GM18502 (cell line): ENCODE results near the gene GALNT7.

ENCODE experiments used
- ATAC-seq: cut with Tn5 transposase; IDR thresholded peaks from one replicate; pipeline ENCODE4 v1.9.1; 2021; ENCODE audit warnings: mild to moderate bottlenecking; ENCODE audit not compliant: unreplicated experiment, poor library complexity

GALNT7 gene

GRCh38 chr4:173227756-173228155, 59.1 kb downstream of the GALNT7 start:
- ATAC-seq = no peak

- no peak for ATAC-seq
Measured at GRCh38 chr4:173230062-173230461, 61.5 kb downstream of the GALNT7 start.

DNA sequence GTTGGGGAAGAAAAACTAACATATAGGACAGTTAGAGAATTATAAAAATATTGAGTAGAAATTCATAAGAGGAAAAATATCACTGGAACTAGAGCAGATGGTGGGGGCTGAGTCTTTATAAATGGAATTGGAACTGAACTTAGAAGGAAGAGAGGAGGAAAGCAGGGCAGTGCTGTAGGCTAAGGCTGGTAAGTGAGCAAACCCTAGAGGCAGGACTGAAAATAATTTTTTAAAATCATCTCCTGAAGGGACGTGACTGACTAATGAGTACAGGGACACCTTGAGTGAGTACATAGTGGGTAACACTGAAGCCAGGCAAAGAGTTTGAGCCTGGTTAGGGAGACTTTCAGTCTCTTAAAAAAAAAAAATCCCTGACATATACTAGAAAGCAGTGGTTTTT, 63.3 kb downstream of the GALNT7 start:
- ATAC-seq = peak; percentile 57

DNA sequence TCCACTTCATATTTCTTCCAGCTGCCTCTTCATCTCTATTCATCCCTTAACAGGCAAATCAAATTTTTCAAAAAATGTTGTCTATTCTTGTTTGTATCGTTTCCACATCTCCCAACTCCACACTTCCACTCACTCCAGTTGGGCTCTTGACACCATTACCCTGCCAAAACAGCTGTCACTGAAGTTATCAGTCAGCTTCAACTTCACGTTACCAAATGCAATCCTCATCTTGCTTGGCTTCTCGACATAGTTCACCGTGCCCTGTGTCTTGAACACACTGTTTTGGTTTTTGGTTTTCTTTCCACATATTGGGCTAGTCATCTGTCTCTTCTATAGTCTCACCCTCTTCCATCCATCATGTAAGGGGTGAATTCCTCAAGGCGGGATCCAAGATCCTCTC, 65.2 kb downstream of the GALNT7 start:
- ATAC-seq = no peak

- ATAC-seq = no peak
Measured at GRCh38 chr4:173235050-173235449, 66.4 kb downstream of the GALNT7 start.

DNA sequence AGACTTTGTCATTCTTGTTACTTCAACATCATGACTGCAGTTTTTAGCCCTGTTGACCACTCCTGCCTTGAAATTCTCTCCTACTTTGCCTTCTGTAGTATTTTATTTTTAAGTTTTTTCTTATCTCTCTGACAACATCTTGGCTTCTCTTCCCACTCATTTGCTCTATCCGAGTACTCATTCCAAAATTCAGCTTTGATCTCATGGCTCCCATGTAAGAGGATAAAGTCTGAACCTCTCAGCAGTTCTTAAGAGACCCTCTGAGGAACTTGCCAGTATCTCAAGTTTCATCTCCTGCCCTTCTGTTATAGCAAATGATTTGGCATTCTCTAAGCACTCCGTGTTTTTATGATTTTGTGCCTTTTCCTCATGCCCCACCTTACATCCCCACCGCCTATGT, 67.7 kb downstream of the GALNT7 start:
- ATAC-seq = no peak

- no peak for ATAC-seq
Measured at GRCh38 chr4:173237152-173237551, 68.5 kb downstream of the GALNT7 start.

DNA sequence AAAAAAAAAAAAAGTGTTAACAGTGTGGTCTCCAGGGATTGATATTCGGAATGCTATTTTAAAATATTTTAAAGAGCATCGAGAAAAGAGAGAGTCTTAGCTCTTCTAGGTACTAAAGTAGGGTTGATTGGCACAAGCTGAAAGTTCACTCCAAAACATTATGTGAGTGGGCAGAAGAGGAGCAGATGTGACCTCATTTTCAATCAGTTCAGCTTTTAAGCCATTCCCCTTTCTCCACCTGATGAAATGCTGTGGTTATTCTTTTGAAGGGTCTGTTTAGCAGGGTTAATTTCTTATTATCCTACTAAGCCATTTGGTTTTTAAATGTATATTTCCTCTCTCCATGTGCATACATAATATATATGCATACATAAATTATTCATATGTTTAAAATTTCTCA, 69.2 kb downstream of the GALNT7 start:
- no peak for ATAC-seq

DNA sequence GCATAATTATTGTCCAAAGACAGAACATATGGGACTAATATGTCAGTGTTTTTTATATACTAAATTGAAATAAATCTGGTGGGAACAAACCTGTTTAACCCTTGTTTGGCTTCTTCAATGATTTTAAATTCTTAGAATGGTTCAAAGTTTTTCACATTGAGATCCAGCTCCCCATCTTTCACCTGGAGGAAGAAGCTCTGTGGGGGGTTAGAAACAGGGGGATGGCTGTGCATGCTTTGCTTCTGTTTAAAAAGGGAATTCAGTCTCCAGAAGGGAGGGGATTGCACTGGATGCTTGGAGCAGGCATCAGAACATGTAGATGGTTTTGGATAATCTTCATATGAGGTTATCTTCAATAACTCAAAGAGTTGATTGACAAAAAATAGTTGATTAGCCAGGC, 72.1 kb downstream of the GALNT7 start:
- ATAC-seq = no peak

DNA sequence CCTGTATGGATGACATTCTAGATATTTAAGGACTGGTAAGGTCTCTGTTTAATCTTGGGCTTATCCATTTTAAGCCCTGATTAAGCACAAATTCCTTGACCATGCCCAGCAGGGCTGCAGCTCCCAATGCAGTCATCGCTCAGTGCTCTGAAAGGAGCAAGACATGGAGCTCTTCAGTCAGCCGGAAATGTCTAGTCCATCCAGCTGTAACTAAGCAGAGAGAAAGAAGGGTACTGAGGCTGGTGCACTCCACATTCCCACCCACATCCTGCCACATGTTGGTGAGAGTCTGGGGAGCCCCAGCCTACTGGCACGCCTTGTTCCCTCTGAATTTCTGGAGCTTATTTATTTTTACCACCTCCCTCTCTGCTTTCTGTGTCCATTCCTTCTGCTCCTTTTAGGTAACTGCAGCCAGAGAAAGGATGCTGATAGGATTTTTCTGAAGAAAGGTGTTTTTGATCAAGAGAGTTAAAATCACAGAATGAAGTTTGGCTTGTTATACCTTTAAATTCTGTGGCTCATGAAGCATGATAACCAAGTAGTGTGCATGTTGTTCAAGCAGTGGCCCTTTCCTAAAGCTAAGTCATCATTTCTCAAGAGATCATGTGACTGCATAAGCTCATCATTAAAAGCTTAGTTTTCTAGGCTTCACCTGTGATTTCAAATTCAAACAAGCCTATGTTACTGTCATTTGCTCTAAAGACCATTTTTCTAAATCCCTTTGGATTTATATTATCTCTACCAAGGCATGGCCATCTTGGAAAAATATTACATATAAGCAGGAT, 74.0 kb downstream of the GALNT7 start:
- no peak for ATAC-seq

GRCh38 chr4:173243321-173243720, 74.7 kb downstream of the GALNT7 start:
- ATAC-seq = no peak

DNA sequence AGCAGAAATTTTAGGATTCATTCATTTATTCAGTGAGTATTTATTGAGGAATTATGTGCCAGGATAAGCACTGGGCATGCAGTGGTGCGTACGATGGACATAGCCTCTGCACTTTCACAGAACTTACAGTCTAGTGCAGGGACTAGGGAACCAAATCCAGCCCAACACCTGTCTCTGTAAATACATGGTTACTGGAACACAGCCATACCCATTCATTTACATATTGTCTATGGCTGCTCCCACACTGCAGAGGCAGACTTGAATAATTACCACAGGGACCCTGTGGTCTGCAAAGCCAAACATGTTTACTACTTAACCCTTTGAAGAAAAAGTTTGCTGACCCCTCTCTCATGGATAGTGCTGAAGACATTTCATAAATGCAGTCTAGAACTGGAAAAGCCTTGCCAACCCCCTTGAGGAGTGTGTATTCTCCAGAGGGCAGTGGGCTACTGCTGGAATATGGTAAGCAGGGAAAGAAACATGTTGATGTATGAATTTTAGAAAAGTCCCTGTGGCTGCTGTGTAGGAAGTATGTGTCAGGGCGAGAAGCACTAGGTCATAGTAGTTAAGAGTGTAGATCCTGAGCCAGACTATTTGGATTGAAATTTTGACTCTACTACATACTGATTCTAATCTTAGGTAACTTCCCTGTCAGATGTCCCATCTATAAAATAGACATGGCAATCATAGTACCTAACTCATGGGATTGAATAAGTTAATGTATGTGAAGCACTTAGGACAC, 75.5 kb downstream of the GALNT7 start:
- ATAC-seq = peak; percentile 82

GRCh38 chr4:173245952-173246351, 77.3 kb downstream of the GALNT7 start:
- no peak for ATAC-seq

DNA sequence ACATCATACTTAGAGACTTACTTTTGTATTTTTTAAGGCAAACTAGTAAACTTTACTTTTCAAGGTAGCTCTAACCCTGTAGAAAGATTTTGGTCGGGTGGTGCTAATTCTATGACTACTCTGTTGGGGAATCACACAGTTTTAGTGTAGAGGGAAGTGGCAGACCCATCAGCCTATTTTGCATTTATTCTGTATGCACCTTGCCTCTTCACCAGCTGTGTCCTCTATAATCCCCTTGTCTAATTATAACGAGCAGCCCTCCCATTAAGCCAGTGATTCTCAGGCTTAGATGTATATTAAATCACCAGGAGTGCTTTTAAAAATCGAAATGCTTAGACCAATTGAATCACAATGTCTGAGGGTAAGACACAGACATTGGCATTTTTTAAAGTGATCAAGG, 78.1 kb downstream of the GALNT7 start:
- peak; percentile 61 for ATAC-seq

DNA sequence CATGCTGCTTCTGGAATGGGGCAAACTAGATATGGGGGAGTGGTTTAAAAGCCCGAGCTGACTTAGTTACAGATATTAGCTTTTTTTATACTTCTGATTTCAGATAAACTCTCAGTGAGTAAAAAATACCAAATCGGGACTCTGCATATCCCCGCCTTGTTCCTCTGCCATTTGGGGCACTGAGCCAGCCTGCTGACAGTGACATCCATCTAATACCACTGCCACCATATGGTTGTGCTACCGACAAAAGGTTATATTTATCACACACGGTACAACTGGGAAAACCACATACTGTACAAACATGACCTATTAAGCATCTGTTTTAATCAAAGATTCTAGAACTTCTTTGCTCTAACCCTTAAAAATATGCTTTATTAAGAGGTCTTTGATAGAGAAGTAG, 78.7 kb downstream of the GALNT7 start:
- no peak for ATAC-seq

GRCh38 chr4:173248690-173249089, 80.1 kb downstream of the GALNT7 start:
- ATAC-seq = no peak

GRCh38 chr4:173252024-173252935, 83.7 kb downstream of the GALNT7 start:
- peak; percentile 97 for ATAC-seq

DNA sequence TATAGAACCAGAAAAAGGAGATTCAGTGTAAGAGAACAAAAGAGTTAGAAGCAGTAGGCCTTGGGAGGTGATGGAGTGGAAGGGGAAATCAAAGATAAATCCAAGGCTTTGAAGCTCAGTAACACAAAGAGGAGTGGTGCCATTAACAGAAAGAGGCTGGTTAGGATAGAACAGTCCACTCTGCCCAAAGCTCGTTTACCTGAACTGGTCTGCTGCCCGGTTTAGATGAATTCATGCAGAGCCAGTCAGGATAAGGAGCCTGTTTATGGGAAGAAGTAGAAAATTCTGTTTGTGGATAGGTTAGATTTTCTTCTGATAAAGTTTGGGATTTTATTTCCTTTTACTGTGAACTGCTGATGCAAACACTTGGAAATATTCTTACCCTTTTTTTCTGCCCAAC, 85.0 kb downstream of the GALNT7 start:
- ATAC-seq = no peak

DNA sequence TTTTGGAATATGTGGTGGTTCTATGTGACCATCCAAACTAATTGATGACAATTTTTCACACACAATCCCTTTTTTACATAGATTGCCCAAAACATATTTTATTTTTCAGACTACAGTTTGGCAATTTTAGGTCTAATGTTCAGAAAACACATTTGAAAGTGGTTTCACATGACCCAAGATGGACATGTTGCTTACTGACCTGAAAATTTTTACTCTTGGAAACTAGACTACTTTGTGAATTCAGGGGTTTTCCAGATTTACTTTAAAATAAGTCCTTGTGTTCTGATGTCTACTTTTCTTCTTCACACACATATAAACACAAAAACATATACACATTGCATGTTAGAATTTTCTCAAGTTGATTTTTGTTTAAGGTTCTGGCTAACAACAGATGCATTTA, 86.0 kb downstream of the GALNT7 start:
- ATAC-seq = no peak

GRCh38 chr4:173256825-173257224, 88.2 kb downstream of the GALNT7 start:
- ATAC-seq = no peak
